Tibial nerve (tissue), 4 donors: ENCODE data around the gene MBD3.

Experiments used
- CTCF ChIP-seq, 5 experiments: fragments of 200-600 bp in 3 of 5; fragments of 450-650 bp in 2 of 5; sonication (generic) in 3 of 5; IDR thresholded peaks; one replicate each; pipeline ENCODE4 v1.5.1; 2016 to 2019; ENCODE audit warnings: antibody characterized with exemption in 5 of 5, mild to moderate bottlenecking in 3 of 5, moderate library complexity in 2 of 5
- EP300 ChIP-seq, 2 donors: sonication (generic); formaldehyde crosslinking; IDR thresholded peaks; one replicate each; pipeline ENCODE4 v1.6.1; 2017; ENCODE audit warnings: antibody characterized with exemption in 2 of 2, mild to moderate bottlenecking in 1 of 2

GRCh38 chr19:1587872-1588271, 4.8 kb downstream of the MBD3 start:
- TF ChIP-seq CTCF (IDR thresholded peaks at IDR 0.05) (no peak), EP300 (IDR thresholded peaks at IDR 0.05) (no peak)
